HEK293 (cell line): ENCODE measurements around the gene NUP210.

ENCODE experiments used
- EGR2 ChIP-seq: fragments of 450-650 bp; formaldehyde crosslinking; IDR thresholded peaks from 2 replicates; pipeline ENCODE4 v1.5.1; 2016; ENCODE audit warnings: low read depth, missing biosample characterization, missing genetic modification characterization
- ELK4 ChIP-seq: IDR thresholded peaks from 2 replicates; pipeline ENCODE4 v1.6.1; 2011; ENCODE audit warnings: mild to moderate bottlenecking, low read depth, low read length, borderline replicate concordance
- GFI1B ChIP-seq: fragments of 450-650 bp; formaldehyde crosslinking; IDR thresholded peaks from 2 replicates; pipeline ENCODE4 v1.5.1; 2016; ENCODE audit warnings: missing biosample characterization, missing genetic modification characterization
- GLI2 ChIP-seq: fragments of 450-650 bp; formaldehyde crosslinking; IDR thresholded peaks from 2 replicates; pipeline ENCODE4; 2017; ENCODE audit warnings: missing biosample characterization, missing genetic modification characterization, low read depth, borderline replicate concordance
- HOXC10 ChIP-seq: sonication (generic); formaldehyde crosslinking; IDR thresholded peaks from 2 replicates; pipeline ENCODE4 v1.8.1; 2023; ENCODE audit warnings: mild to moderate bottlenecking, missing genetic modification reagents
- HOXD13 ChIP-seq: sonication (generic); formaldehyde crosslinking; IDR thresholded peaks from 2 replicates; pipeline ENCODE4 v1.8.0; 2022; ENCODE audit warnings: missing genetic modification reagents, borderline replicate concordance
- KLF10 ChIP-seq: fragments of 450-650 bp; IDR thresholded peaks from 2 replicates; pipeline ENCODE4 v1.5.1; 2018; ENCODE audit warnings: missing biosample characterization, mild to moderate bottlenecking, missing genetic modification characterization
- RBAK ChIP-seq: fragments of 450-650 bp; formaldehyde crosslinking; IDR thresholded peaks from 2 replicates; pipeline ENCODE4 v1.5.1; 2016; ENCODE audit warnings: missing biosample characterization, missing genetic modification characterization
- SP7 ChIP-seq: fragments of 450-650 bp; formaldehyde crosslinking; IDR thresholded peaks from 2 replicates; pipeline ENCODE4 v1.5.1; 2016; ENCODE audit warnings: missing biosample characterization, missing genetic modification characterization
- YY2 ChIP-seq: fragments of 450-650 bp; formaldehyde crosslinking; IDR thresholded peaks from 2 replicates; pipeline ENCODE4 v1.5.1; 2016; ENCODE audit warnings: missing biosample characterization, missing genetic modification characterization
- ZBTB20 ChIP-seq: fragments of 450-650 bp; formaldehyde crosslinking; IDR thresholded peaks from 2 replicates; pipeline ENCODE4 v1.5.1; 2016; ENCODE audit warnings: missing biosample characterization, missing genetic modification characterization
- ZBTB21 ChIP-seq: fragments of 450-650 bp; formaldehyde crosslinking; IDR thresholded peaks from 2 replicates; pipeline ENCODE4 v1.5.1; 2017; ENCODE audit warnings: missing biosample characterization, missing genetic modification characterization
- ZIC2 ChIP-seq: fragments of 450-650 bp; formaldehyde crosslinking; IDR thresholded peaks from 2 replicates; pipeline ENCODE4 v1.5.1; 2016; ENCODE audit warnings: missing biosample characterization, missing genetic modification characterization
- ZNF16 ChIP-seq: fragments of 450-650 bp; formaldehyde crosslinking; IDR thresholded peaks from 2 replicates; pipeline ENCODE4 v1.5.1; 2016; ENCODE audit warnings: low read depth, missing biosample characterization, missing genetic modification characterization
- ZNF211 ChIP-seq: fragments of 450-650 bp; formaldehyde crosslinking; IDR thresholded peaks from 2 replicates; pipeline ENCODE4 v1.5.1; 2016; ENCODE audit warnings: low read depth, missing biosample characterization, missing genetic modification characterization
- ZNF350 ChIP-seq: fragments of 450-650 bp; formaldehyde crosslinking; IDR thresholded peaks from 2 replicates; pipeline ENCODE4 v1.5.0; 2017; ENCODE audit warnings: missing biosample characterization, mild to moderate bottlenecking, missing genetic modification characterization
- ZNF391 ChIP-seq: fragments of 450-650 bp; formaldehyde crosslinking; IDR thresholded peaks from 2 replicates; pipeline ENCODE4 v1.5.1; 2016; ENCODE audit warnings: low read depth, missing biosample characterization, missing genetic modification characterization, borderline replicate concordance
- ZNF473 ChIP-seq: fragments of 450-650 bp; formaldehyde crosslinking; IDR thresholded peaks from 2 replicates; pipeline ENCODE4 v1.5.1; 2017; ENCODE audit warnings: missing biosample characterization, missing genetic modification characterization
- ZNF549 ChIP-seq: fragments of 450-650 bp; IDR thresholded peaks from 2 replicates; pipeline ENCODE4 v1.5.1; 2018; ENCODE audit warnings: missing biosample characterization, missing genetic modification characterization, mild to moderate bottlenecking, inconsistent platforms, moderate library complexity
- ZNF585B ChIP-seq: fragments of 450-650 bp; formaldehyde crosslinking; IDR thresholded peaks from 2 replicates; pipeline ENCODE4 v1.5.1; 2016; ENCODE audit warnings: missing biosample characterization, missing genetic modification characterization
- ZNF621 ChIP-seq: fragments of 450-650 bp; formaldehyde crosslinking; IDR thresholded peaks from 2 replicates; pipeline ENCODE4 v1.5.1; 2017; ENCODE audit warnings: missing biosample characterization, missing genetic modification characterization
- ZNF629 ChIP-seq: fragments of 450-650 bp; formaldehyde crosslinking; IDR thresholded peaks from 2 replicates; pipeline ENCODE4 v1.5.1; 2017; ENCODE audit warnings: missing biosample characterization, missing genetic modification characterization
- ZNF645 ChIP-seq: fragments of 450-650 bp; formaldehyde crosslinking; IDR thresholded peaks from 2 replicates; pipeline ENCODE4; 2016; ENCODE audit warnings: missing biosample characterization, missing genetic modification characterization
- ZNF768 ChIP-seq: fragments of 450-650 bp; formaldehyde crosslinking; IDR thresholded peaks from 2 replicates; pipeline ENCODE4 v1.5.1; 2018; ENCODE audit warnings: missing biosample characterization, mild to moderate bottlenecking, missing genetic modification characterization
- ZNF785 ChIP-seq: fragments of 450-650 bp; formaldehyde crosslinking; IDR thresholded peaks from 2 replicates; pipeline ENCODE4 v1.5.1; 2016; ENCODE audit warnings: missing biosample characterization, missing genetic modification characterization
- TF ChIP-seq, protein P1 (sequence below): fragments of 450-650 bp; formaldehyde crosslinking; IDR thresholded peaks from 2 replicates; pipeline ENCODE4 v1.5.1; 2016; ENCODE audit warnings: missing biosample characterization, missing genetic modification characterization
- TF ChIP-seq, protein P2 (sequence below): fragments of 450-650 bp; formaldehyde crosslinking; IDR thresholded peaks from 2 replicates; pipeline ENCODE4 v1.5.1; 2016; ENCODE audit warnings: missing biosample characterization, missing genetic modification characterization
- TF ChIP-seq, protein P3 (sequence below): fragments of 450-650 bp; formaldehyde crosslinking; IDR thresholded peaks from 2 replicates; pipeline ENCODE4 v1.5.1; 2016; ENCODE audit warnings: missing biosample characterization, missing genetic modification characterization
- TF ChIP-seq, protein P4 (sequence below): fragments of 450-650 bp; formaldehyde crosslinking; IDR thresholded peaks from 2 replicates; pipeline ENCODE4 v1.5.1; 2016; ENCODE audit warnings: missing biosample characterization, missing genetic modification characterization
- TF ChIP-seq, protein P5 (sequence below): fragments of 450-650 bp; formaldehyde crosslinking; IDR thresholded peaks from 2 replicates; pipeline ENCODE4 v1.5.1; 2017; ENCODE audit warnings: missing biosample characterization, missing genetic modification characterization

Gene NUP210

DNA sequence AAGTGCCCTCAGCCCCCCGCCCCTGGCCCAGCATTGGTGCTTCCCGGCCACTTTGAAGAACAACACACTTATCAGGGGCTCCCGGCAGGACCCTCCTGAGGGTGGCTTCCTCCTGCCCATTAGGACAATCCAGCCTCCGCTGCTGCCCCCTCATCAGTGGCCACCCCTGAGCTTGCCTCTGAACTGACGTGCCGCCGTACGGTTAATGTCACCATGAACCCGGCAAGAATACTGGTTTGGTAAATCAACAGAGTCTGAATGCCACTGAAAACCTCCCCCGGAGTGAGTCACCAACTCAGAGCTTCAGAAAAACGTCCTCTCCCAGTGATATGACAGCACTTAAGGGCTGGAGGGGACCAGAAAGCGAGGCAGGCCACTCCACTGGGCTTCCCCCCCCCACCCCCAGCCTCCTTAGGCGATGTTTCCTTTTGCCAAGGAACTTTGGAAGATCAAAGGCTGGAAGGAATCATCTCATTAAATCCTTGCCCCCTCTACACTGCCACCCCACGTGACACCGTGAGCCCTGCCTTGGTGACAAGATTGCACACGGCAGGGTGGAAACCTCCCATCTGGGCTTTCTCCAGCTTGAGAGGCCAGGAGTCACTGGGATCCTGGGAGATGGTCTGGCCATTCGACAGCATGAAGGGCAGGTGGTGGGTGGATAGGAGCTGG, 142.1 kb downstream of the NUP210 start (continued):
- TF ChIP-seq ZNF350 (tag by site-specific recombination): no peak
- TF ChIP-seq, protein P1, sequence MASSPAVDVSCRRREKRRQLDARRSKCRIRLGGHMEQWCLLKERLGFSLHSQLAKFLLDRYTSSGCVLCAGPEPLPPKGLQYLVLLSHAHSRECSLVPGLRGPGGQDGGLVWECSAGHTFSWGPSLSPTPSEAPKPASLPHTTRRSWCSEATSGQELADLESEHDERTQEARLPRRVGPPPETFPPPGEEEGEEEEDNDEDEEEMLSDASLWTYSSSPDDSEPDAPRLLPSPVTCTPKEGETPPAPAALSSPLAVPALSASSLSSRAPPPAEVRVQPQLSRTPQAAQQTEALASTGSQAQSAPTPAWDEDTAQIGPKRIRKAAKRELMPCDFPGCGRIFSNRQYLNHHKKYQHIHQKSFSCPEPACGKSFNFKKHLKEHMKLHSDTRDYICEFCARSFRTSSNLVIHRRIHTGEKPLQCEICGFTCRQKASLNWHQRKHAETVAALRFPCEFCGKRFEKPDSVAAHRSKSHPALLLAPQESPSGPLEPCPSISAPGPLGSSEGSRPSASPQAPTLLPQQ: no peak
- no peak; the same call in 1 of the 2 replicates for TF ChIP-seq SP7
- no peak for TF ChIP-seq YY2 (tag by site-specific recombination)
- TF ChIP-seq ZNF768 (tag by site-specific recombination): no peak
- TF ChIP-seq, protein P2, sequence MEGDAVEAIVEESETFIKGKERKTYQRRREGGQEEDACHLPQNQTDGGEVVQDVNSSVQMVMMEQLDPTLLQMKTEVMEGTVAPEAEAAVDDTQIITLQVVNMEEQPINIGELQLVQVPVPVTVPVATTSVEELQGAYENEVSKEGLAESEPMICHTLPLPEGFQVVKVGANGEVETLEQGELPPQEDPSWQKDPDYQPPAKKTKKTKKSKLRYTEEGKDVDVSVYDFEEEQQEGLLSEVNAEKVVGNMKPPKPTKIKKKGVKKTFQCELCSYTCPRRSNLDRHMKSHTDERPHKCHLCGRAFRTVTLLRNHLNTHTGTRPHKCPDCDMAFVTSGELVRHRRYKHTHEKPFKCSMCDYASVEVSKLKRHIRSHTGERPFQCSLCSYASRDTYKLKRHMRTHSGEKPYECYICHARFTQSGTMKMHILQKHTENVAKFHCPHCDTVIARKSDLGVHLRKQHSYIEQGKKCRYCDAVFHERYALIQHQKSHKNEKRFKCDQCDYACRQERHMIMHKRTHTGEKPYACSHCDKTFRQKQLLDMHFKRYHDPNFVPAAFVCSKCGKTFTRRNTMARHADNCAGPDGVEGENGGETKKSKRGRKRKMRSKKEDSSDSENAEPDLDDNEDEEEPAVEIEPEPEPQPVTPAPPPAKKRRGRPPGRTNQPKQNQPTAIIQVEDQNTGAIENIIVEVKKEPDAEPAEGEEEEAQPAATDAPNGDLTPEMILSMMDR (tag by site-specific recombination): no peak
- TF ChIP-seq ELK4: no peak
- TF ChIP-seq ZNF785 (tag by site-specific recombination): no peak
- no peak for TF ChIP-seq ZNF16 (tag by site-specific recombination)
- TF ChIP-seq ZNF645: no peak
- no peak for TF ChIP-seq ZNF621 (tag by site-specific recombination)
- TF ChIP-seq RBAK (tag by site-specific recombination): no peak
- TF ChIP-seq ZNF629: no peak
- TF ChIP-seq KLF10 (tag by site-specific recombination): no peak
- TF ChIP-seq, protein P3, sequence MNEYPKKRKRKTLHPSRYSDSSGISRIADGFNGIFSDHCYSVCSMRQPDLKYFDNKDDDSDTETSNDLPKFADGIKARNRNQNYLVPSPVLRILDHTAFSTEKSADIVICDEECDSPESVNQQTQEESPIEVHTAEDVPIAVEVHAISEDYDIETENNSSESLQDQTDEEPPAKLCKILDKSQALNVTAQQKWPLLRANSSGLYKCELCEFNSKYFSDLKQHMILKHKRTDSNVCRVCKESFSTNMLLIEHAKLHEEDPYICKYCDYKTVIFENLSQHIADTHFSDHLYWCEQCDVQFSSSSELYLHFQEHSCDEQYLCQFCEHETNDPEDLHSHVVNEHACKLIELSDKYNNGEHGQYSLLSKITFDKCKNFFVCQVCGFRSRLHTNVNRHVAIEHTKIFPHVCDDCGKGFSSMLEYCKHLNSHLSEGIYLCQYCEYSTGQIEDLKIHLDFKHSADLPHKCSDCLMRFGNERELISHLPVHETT (tag by site-specific recombination): no peak
- TF ChIP-seq GFI1B (tag by site-specific recombination): no peak
- TF ChIP-seq ZIC2 (tag by site-specific recombination): peak; percentile 81
- 0 out of 2 replicates have a peak, but pooled peaks have one; percentile 8 for TF ChIP-seq EGR2 (tag by site-specific recombination)
- no peak for TF ChIP-seq ZBTB21
- TF ChIP-seq, protein P4, sequence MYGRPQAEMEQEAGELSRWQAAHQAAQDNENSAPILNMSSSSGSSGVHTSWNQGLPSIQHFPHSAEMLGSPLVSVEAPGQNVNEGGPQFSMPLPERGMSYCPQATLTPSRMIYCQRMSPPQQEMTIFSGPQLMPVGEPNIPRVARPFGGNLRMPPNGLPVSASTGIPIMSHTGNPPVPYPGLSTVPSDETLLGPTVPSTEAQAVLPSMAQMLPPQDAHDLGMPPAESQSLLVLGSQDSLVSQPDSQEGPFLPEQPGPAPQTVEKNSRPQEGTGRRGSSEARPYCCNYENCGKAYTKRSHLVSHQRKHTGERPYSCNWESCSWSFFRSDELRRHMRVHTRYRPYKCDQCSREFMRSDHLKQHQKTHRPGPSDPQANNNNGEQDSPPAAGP (tag by site-specific recombination): 0 out of 2 replicates have a peak, but pooled peaks have one; percentile 25
- no peak for TF ChIP-seq ZNF391 (tag by site-specific recombination)
- TF ChIP-seq GLI2 (tag by site-specific recombination): no peak
- no peak for TF ChIP-seq ZNF473 (tag by site-specific recombination)
- TF ChIP-seq HOXC10: no peak
- TF ChIP-seq, protein P5, sequence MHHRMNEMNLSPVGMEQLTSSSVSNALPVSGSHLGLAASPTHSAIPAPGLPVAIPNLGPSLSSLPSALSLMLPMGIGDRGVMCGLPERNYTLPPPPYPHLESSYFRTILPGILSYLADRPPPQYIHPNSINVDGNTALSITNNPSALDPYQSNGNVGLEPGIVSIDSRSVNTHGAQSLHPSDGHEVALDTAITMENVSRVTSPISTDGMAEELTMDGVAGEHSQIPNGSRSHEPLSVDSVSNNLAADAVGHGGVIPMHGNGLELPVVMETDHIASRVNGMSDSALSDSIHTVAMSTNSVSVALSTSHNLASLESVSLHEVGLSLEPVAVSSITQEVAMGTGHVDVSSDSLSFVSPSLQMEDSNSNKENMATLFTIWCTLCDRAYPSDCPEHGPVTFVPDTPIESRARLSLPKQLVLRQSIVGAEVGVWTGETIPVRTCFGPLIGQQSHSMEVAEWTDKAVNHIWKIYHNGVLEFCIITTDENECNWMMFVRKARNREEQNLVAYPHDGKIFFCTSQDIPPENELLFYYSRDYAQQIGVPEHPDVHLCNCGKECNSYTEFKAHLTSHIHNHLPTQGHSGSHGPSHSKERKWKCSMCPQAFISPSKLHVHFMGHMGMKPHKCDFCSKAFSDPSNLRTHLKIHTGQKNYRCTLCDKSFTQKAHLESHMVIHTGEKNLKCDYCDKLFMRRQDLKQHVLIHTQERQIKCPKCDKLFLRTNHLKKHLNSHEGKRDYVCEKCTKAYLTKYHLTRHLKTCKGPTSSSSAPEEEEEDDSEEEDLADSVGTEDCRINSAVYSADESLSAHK (tag by site-specific recombination): no peak
- TF ChIP-seq ZNF585B (tag by site-specific recombination): no peak
- no peak for TF ChIP-seq HOXD13 (CRISPR knock-in tag)
- no peak for TF ChIP-seq ZBTB20 (tag by site-specific recombination)
- no peak for TF ChIP-seq ZNF211 (tag by site-specific recombination)
- no peak for TF ChIP-seq ZNF549 (tag by site-specific recombination)
